ENCODE measurements around the gene TANC2.
"Not testable (repeated sequence)": the region's sequence is repeated elsewhere in the genome, so short reads cannot be mapped to it uniquely, and the experiment has no call there.

The TANC2 gene

GRCh38 chr17:62965174-62965685 lies 805 bp upstream of the TANC2 start:
- DNase-seq: no peak

- DNase-seq: no peak
Observed at GRCh38 chr17:62966426-62967204, 580 bp downstream of the TANC2 start.

GRCh38 chr17:62967205-62967529 lies 1.1 kb downstream of the TANC2 start:
- DNase-seq: no peak

- DNase-seq: peak; percentile 72
Observed at GRCh38 chr17:62968445-62968923, 2.4 kb downstream of the TANC2 start.

- DNase-seq: no peak
Observed at GRCh38 chr17:62970610-62971009, 4.6 kb downstream of the TANC2 start.

GRCh38 chr17:62971853-62972252 lies 5.8 kb downstream of the TANC2 start:
- no peak for DNase-seq

GRCh38 chr17:62974788-62975187 lies 8.8 kb downstream of the TANC2 start:
- no peak for DNase-seq

- no peak for DNase-seq
Observed at GRCh38 chr17:62975206-62975605, 9.2 kb downstream of the TANC2 start.

GRCh38 chr17:62976643-62977231 lies 10.7 kb downstream of the TANC2 start:
- not testable (repeated sequence) for DNase-seq

GRCh38 chr17:62980842-62981241 lies 14.8 kb downstream of the TANC2 start:
- no peak for DNase-seq

GRCh38 chr17:62981933-62982332 lies 15.9 kb downstream of the TANC2 start:
- no peak for DNase-seq

- DNase-seq: no peak
Observed at GRCh38 chr17:62984801-62985200, 18.8 kb downstream of the TANC2 start.

GRCh38 chr17:62986549-62986948 lies 20.5 kb downstream of the TANC2 start:
- no peak for DNase-seq

GRCh38 chr17:62987136-62987535 lies 21.1 kb downstream of the TANC2 start:
- no peak for DNase-seq

- DNase-seq: no peak
Observed at GRCh38 chr17:62989501-62989900, 23.5 kb downstream of the TANC2 start.

GRCh38 chr17:62994931-62995330 lies 28.9 kb downstream of the TANC2 start:
- DNase-seq: no peak

- peak; percentile 22 for DNase-seq
Observed at GRCh38 chr17:62995377-62995885, 29.4 kb downstream of the TANC2 start.

- no peak for DNase-seq
Observed at GRCh38 chr17:62996221-62996620, 30.2 kb downstream of the TANC2 start.

- no peak for DNase-seq
Observed at GRCh38 chr17:62998166-62998565, 32.1 kb downstream of the TANC2 start.

- DNase-seq: no peak
Observed at GRCh38 chr17:62998665-62999393, 32.8 kb downstream of the TANC2 start.

GRCh38 chr17:62999736-63000135 lies 33.7 kb downstream of the TANC2 start:
- no peak for DNase-seq

GRCh38 chr17:63001689-63002394 lies 35.8 kb downstream of the TANC2 start:
- no peak for DNase-seq

- DNase-seq: no peak
Observed at GRCh38 chr17:63002625-63003024, 36.6 kb downstream of the TANC2 start.

All from NCI-H510A (cell line).